OCI-LY1 (cell line): ENCODE measurements around the gene OR10H3.
"Not testable (repeated sequence)": the region's sequence is repeated elsewhere in the genome, so short reads cannot be mapped to it uniquely, and the experiment has no call there.

Experiments
- CTCF ChIP-seq: fragments of 200-600 bp; sonication (generic), shearing (Covaris generic); IDR thresholded peaks from 2 replicates; pipeline ENCODE4 v1.5.1; 2017; ENCODE audit warnings: mild to moderate bottlenecking, antibody characterized with exemption, low read length, moderate library complexity, mixed read lengths
- EZH2 ChIP-seq: fragments of 200-600 bp; sonication (generic), shearing (Covaris generic); IDR thresholded peaks from 2 replicates; pipeline ENCODE4 v1.8.0; 2017; ENCODE audit warnings: borderline replicate concordance, mixed run types, mild to moderate bottlenecking, antibody characterized with exemption, low read length, moderate library complexity, mixed read lengths

GRCh38 chr19:15774159-15774558 lies 36.4 kb downstream of the OR10H3 start:
- TF ChIP-seq CTCF, EZH2: not testable (repeated sequence)
